Subcutaneous adipose tissue (tissue), 4 donors: ENCODE data around the gene DENND4C. TPM values are rescaled to one million over a fixed set of nuclear protein-coding genes. Genes with fewer than 3 reads are reported as not detected.

Experiments used
- CTCF ChIP-seq: fragments of 450-650 bp; IDR thresholded peaks from one replicate; pipeline ENCODE4 v1.5.1; 2016; ENCODE audit warnings: low read depth, mild to moderate bottlenecking, control low read depth, antibody characterized with exemption, moderate library complexity
- total RNA-seq, 4 donors: library from RNA; depleted of rRNA; stranded (reverse); fragments of >200 nt; gene quantifications; one replicate each; pipeline ENCODE4 v1.1.0, GENCODE V29; 2016

The DENND4C gene
- total RNA-seq, 4 donors from 2014 or later = 111 to 309 (median 167) TPM

- TF ChIP-seq CTCF = no peak
Observed at GRCh38 chr9:19387317-19387716, 156.8 kb downstream of the DENND4C start.

- no peak for TF ChIP-seq CTCF
Observed at GRCh38 chr9:19397845-19398244, 167.4 kb downstream of the DENND4C start.

DNA sequence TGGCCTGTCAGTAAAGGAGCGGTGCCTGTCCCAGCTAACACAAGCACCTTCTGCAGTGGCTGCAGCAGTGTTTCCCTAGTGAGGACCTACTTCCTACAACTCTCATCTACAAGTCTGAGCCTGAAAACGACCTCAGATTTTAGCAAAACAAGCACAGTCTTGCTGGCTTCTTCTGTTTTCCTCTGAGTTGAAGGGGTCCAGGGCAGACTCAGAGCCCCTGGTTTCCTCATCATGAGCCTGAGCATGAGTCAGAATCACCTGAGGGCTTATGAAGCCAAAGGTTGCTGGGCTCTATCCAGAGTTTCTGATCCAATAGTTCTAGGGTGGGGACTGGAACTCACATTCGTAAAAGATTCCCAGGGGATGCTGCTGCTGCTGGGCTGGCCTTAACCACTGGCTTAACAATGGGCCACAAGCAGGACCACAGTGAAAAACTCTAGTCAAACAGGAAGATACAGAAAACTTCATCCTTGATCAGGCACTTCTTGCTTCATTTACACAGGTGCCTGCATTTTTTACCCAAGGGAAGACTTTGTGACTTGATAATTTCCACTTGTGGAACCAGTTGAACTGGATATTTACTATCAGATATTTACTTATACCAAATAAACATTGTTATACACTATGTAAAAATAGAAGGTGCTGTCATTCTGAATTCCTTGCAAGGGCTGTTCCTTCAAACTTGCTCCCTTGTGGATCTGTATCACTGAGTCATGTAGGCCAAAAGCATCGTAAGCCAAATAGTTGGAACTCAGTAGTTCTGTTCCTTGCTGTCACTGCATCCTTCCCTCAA lies 174.0 kb downstream of the DENND4C start:
- TF ChIP-seq CTCF = no peak

GRCh38 chr9:19405771-19406170 lies 175.3 kb downstream of the DENND4C start:
- no peak for TF ChIP-seq CTCF

DNA sequence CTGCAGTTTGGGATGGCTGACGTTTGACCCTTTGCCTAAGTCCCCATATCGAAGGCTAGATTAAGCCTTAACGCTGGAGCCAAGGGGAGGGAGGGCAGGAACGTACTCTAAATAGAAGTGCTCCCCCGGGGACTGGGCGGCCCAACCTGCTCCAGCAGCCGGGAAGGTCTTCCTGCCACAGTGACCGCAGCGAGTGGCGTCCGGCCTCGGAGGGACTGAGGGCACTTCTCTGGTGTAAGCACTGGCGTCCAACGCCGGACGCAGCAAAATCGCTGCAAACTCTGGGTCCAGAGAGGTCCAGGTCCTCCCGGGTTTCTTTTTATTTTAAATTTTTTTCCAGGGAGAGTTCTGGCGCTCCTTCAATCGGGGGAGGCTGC lies 177.8 kb downstream of the DENND4C start:
- TF ChIP-seq CTCF = no peak

DNA sequence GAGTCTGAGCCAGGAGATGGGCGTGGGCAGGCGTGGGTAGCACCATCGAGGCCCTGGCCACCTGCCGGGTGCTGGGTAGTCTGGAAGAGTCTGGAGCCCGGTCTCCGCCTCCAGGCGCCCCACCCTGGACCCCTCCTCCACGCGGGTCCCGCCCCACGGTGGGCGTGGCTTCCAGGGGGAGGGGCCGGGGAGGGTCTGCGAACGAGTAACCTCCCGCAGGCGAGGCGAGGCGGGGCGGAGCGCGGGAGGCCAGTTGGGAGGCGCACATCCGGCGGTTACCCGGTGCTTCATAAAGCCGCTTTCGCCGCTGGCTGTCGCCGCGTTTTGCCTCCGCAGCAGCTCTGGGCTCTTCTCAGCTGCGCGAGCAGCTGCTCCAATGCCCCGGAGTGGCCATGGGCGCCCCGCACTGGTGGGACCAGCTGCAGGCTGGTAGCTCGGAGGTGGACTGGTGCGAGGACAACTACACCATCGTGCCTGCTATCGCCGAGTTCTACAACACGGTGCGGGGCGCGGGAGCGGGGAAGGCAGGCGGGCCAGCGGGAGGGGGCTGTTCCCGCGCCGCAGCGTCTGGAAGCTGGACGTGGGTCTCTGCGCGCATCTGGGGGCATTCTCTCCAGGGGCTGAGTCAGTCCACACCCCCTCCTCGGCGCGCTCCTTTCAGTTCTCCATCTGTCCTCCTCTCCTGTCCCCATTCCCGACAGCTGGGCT lies 178.4 kb downstream of the DENND4C start, which contains the start of gene ACER2:
TSS of gene ACER2 (plus strand) at position 317 of the 708 bp plus-strand sequence. CDS start at position 393, 76 bp downstream.
- TF ChIP-seq CTCF = no peak
